GM12878 (cell line): ENCODE measurements around the gene PATJ. TPM values are rescaled to one million over a fixed set of nuclear protein-coding genes. Genes with fewer than 3 reads are reported as not detected.

Experiments
- ATAC-seq: fragments of 200-7000 bp; cut with Tn5 transposase; 3 replicates; pipeline ENCODE4 v1.9.1; 2020; ENCODE audit warnings: mild to moderate bottlenecking, moderate library complexity
- BruUV-seq: library from RNA; stranded (reverse); fragments of 400-500 nt; replicated peaks from 2 replicates; lab custom pipeline; 2021; lab: Mats Ljungman, UMichigan
- CTCF ChIA-PET: fragments of 300-600 bp; sonication (Branson Sonifier 250); formaldehyde crosslinking; extraction: SDS; loops from one replicate; lab custom pipeline; 2021; ENCODE audit warnings: inconsistent platforms; lab: Yijun Ruan, JAX
- POLR2A ChIA-PET: fragments of 350-600 bp; formaldehyde crosslinking; extraction: SDS; loops from one replicate; lab custom pipeline; 2021; ENCODE audit warnings: inconsistent platforms; lab: Charles Lee
- RAD21 ChIA-PET: fragments of 300-600 bp; sonication (Branson Sonifier 250); formaldehyde crosslinking; loops from one replicate; lab custom pipeline; 2023; ENCODE audit warnings: antibody characterized with exemption; ENCODE audit not compliant: unreplicated experiment; lab: Charles Lee
- SMC1A ChIA-PET: fragments of 300-600 bp; sonication (Branson Sonifier 250); formaldehyde crosslinking; loops from one replicate; lab custom pipeline; 2023; ENCODE audit not compliant: unreplicated experiment, uncharacterized antibody; lab: Charles Lee
- DNase-seq: peaks from one replicate; pipeline ENCODE4 v3.0.0-alpha.2; 2011; ENCODE audit warnings: low read depth, low spot score
- FAIRE-seq: peaks from 3 replicates; lab custom pipeline; 2011; peaks lifted over from hg19 to GRCh38; lab: Jason Lieb, UNC
- H2AFZ ChIP-seq: 2 replicates; pipeline ENCODE4 v1.6.0; 2011; ENCODE audit warnings: low read depth, low read length, control low read depth; ENCODE audit not compliant: control insufficient read depth
- H3K27ac ChIP-seq: 2 replicates; pipeline ENCODE4 v1.5.1; 2011; ENCODE audit warnings: control low read depth; ENCODE audit not compliant: control insufficient read depth, insufficient read depth
- H3K27me3 ChIP-seq, 2 experiments: replicated peaks in 1 of 2; 2 replicates each; pipeline versions ENCODE4 v1.6.0 to v1.6.1; 2011; ENCODE audit warnings: low read length in 1 of 2; ENCODE audit not compliant: control insufficient read depth in 2 of 2, insufficient read depth in 2 of 2
- H3K36me3 ChIP-seq, 2 experiments: 2 replicates each; pipeline ENCODE4 v1.5.1; 2011; ENCODE audit warnings: low read length in 1 of 2; ENCODE audit not compliant: control insufficient read depth in 2 of 2, insufficient read depth in 2 of 2
- H3K4me1 ChIP-seq: 2 replicates; pipeline ENCODE4 v1.6.1; 2011; ENCODE audit warnings: mild to moderate bottlenecking, low read length, moderate library complexity, mixed read lengths; ENCODE audit not compliant: control insufficient read depth, insufficient read depth
- H3K4me2 ChIP-seq: 2 replicates; pipeline ENCODE4 v1.6.0; 2011; ENCODE audit warnings: control low read depth; ENCODE audit not compliant: control insufficient read depth, insufficient read depth
- H3K4me3 ChIP-seq: fragments of 200-600 bp; sonication (generic); 2 replicates; pipeline ENCODE4 v1.5.1; 2016
- H3K79me2 ChIP-seq: 2 replicates; pipeline ENCODE4 v1.6.0; 2011; ENCODE audit warnings: low read length; ENCODE audit not compliant: control insufficient read depth, insufficient read depth
- H3K9ac ChIP-seq: 2 replicates; pipeline ENCODE4 v1.8.0; 2011; ENCODE audit warnings: low read length, control low read depth, mixed read lengths; ENCODE audit not compliant: control insufficient read depth, insufficient read depth
- H3K9me3 ChIP-seq: replicated peaks from 3 replicates; pipeline ENCODE4 v1.5.1; 2011; ENCODE audit warnings: mild to moderate bottlenecking, low read length; ENCODE audit not compliant: control insufficient read depth, insufficient read depth
- H4K20me1 ChIP-seq: 2 replicates; pipeline ENCODE4 v1.6.0; 2011; ENCODE audit not compliant: control insufficient read depth, insufficient read depth
- CREB1 ChIP-seq: IDR thresholded peaks from 2 replicates; pipeline ENCODE4 v1.6.1; 2012; ENCODE audit warnings: low read depth, mild to moderate bottlenecking, inconsistent platforms
- ESRRA ChIP-seq: IDR thresholded peaks from 2 replicates; pipeline ENCODE4 v1.6.1; 2012; ENCODE audit warnings: mild to moderate bottlenecking, low read length, improper control_type of control experiment
- IKZF2 ChIP-seq, 2 experiments: fragments of 450-650 bp; IDR thresholded peaks; 2 replicates each; pipeline ENCODE4 v1.6.1; 2017; ENCODE audit warnings: mild to moderate bottlenecking in 2 of 2, moderate library complexity in 2 of 2
- KAT2A ChIP-seq: conservative IDR thresholded peaks from 2 replicates; pipeline ENCODE4 v1.6.1; 2011; ENCODE audit warnings: low read depth, low read length; ENCODE audit not compliant: control insufficient read depth
- MEF2B ChIP-seq: fragments of 450-650 bp; IDR thresholded peaks from 2 replicates; pipeline ENCODE4 v1.6.1; 2018; ENCODE audit warnings: mild to moderate bottlenecking, moderate library complexity; ENCODE audit not compliant: partially characterized antibody, poor library complexity, severe bottlenecking
- NFXL1 ChIP-seq: fragments of 450-650 bp; IDR thresholded peaks from 2 replicates; pipeline ENCODE4 v1.6.1; 2017; ENCODE audit warnings: antibody characterized with exemption, mild to moderate bottlenecking, borderline replicate concordance
- NFYB ChIP-seq: IDR thresholded peaks from 2 replicates; pipeline ENCODE4 v1.6.1; 2011; ENCODE audit warnings: low read depth, mild to moderate bottlenecking, low read length, improper control_type of control experiment, moderate library complexity; ENCODE audit not compliant: insufficient read depth
- PRDM15 ChIP-seq: fragments of 450-650 bp; formaldehyde crosslinking; IDR thresholded peaks from 2 replicates; pipeline ENCODE4 v1.4.0; 2020; ENCODE audit warnings: mild to moderate bottlenecking, moderate library complexity
- SMAD1 ChIP-seq: fragments of 450-650 bp; IDR thresholded peaks from 2 replicates; pipeline ENCODE4 v1.6.1; 2018; ENCODE audit warnings: mild to moderate bottlenecking, low read depth; ENCODE audit not compliant: partially characterized antibody
- TCF3 ChIP-seq: IDR thresholded peaks from 2 replicates; pipeline ENCODE4 v1.6.1; 2012; ENCODE audit warnings: low read depth, mild to moderate bottlenecking, low read length, borderline replicate concordance; ENCODE audit not compliant: insufficient read depth
- ZNF687 ChIP-seq: fragments of 450-650 bp; IDR thresholded peaks from 2 replicates; pipeline ENCODE4 v1.6.1; 2017; ENCODE audit warnings: mild to moderate bottlenecking, moderate library complexity
- WGBS: methylation state at CpG from one replicate; pipeline ENCODE4 v1.1.6; 2016; ENCODE audit warnings: low lambda C conversion rate; ENCODE audit not compliant: insufficient replicate concordance, insufficient coverage; ENCODE audit errors: missing lambda C conversion rate; 5-methylcytosine and 5-hydroxymethylcytosine counted together
- in situ Hi-C: fragments of 300-500 bp; cut with MboI; formaldehyde crosslinking; loops from 9 replicates; pipeline ENCODE4 v1.14.3; 2018; ENCODE audit warnings: mixed read lengths
- intact Hi-C: fragments of 100-400 bp; cut with micrococcal nuclease; formaldehyde crosslinking; loops from one replicate; pipeline ENCODE4 v1.14.2; 2022; ENCODE audit not compliant: unreplicated experiment
- polyA plus RNA-seq, 11 experiments: library from polyadenylated mRNA; depleted of rRNA in 4 of 11; unstranded in 6 of 11; stranded (reverse) in 5 of 11; fragments of >200 nt; fragmentation: Nextera tagmentation in 4 of 11; fragmentation: Illumina TruSeq in 1 of 11; extraction: Ambion mirVana in 4 of 11; extraction: Trizol in 1 of 11; gene quantifications; 1 replicate in 1 of 11; 2 replicates in 10 of 11; pipeline versions ENCODE4 v1.2.1 to v1.2.3, GENCODE V29; 2011 to 2016; ENCODE audit warnings: inconsistent platforms in 2 of 11, missing spikeins in 2 of 11, low read depth in 1 of 11
- total RNA-seq, 4 experiments: library from RNA; depleted of rRNA in 3 of 4; stranded (reverse); fragments of >200 nt in 3 of 4; fragmentation: Illumina TruSeq in 1 of 4; extraction: Trizol in 1 of 4; gene quantifications; 2 replicates each; pipeline versions ENCODE4 v1.2.1 to v1.2.3, GENCODE V29; 2013 to 2021
- TF ChIP-seq, protein P1 (sequence below): fragments of 450-650 bp; IDR thresholded peaks from 2 replicates; pipeline ENCODE4 v1.6.1; 2017; ENCODE audit warnings: low read depth, mild to moderate bottlenecking, moderate library complexity
- TF ChIP-seq, protein P2 (sequence below): fragments of 450-650 bp; IDR thresholded peaks from 2 replicates; pipeline ENCODE4 v1.6.1; 2017; ENCODE audit warnings: mild to moderate bottlenecking

Gene PATJ
- total and polyA plus RNA-seq, 10 of the 15 experiments (the other 5 are each of a cell fraction or from before 2014, with no cell fraction given) = 2.8 to 13.9 (median 6.9) TPM

DNA sequence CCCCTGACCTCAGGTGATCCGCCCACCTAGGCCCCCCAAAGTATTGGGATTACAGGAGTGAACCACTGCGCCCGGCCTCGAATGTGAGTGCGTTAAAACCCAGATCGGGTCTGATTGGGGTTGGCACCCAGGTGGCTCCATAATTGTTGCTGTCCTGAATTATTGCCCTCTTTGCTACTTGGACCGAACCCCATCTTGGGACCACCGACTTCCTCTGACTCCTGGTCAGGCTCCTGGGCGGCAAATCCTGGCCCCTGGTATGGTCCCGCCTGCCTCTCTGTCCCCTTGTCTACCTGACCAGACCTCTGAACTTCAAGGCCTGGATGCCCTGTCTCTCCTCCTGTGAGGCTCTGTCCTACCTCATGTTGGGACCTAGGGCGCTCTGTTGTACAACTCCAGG is 485.2 kb downstream of the PATJ start:
- FAIRE-seq (no peak), DNase-seq (no peak), ATAC-seq (no peak)
- RAD21 ChIA-PET = no interaction called here
- Histone ChIP-seq H3K4me3 (no peak overlapping the region), H2AFZ (no peak overlapping the region), H3K27ac (no peak overlapping the region), H3K27me3 (no peaks in the 10 kb centered on the region; a peak in 1 of 4 replicates), H3K9ac (no peak overlapping the region), H3K4me2 (no peak overlapping the region), H3K79me2 (no peaks in the 10 kb centered on the region), H3K36me3 (no peaks in the 10 kb centered on the region), H4K20me1 (no peaks in the 10 kb centered on the region), H3K4me1 (no peaks in the 10 kb centered on the region), H3K9me3 (no peaks in the 10 kb centered on the region)
- SMC1A ChIA-PET = no interaction called here
- intact Hi-C loops = no loop called here
- no TSS peak for BruUV-seq
- CTCF ChIA-PET = no interaction called here
- in situ Hi-C loops = no loop called here
- 60% methylated on average over 11 of the region's 11 CpGs for WGBS
- POLR2A ChIA-PET = no interaction called here
- TF ChIP-seq TCF3 (no peak), IKZF2 (IDR thresholded peaks at IDR 0.05) (no peak), CREB1 (no peak), SMAD1 (no peak), ZNF687 (no peak), ESRRA (no peak), NFYB (no peak), PRDM15 (CRISPR knock-in tag) (no peak), KAT2A (no peak), NFXL1 (no peak), MEF2B (no peak)
- TF ChIP-seq, protein P1, sequence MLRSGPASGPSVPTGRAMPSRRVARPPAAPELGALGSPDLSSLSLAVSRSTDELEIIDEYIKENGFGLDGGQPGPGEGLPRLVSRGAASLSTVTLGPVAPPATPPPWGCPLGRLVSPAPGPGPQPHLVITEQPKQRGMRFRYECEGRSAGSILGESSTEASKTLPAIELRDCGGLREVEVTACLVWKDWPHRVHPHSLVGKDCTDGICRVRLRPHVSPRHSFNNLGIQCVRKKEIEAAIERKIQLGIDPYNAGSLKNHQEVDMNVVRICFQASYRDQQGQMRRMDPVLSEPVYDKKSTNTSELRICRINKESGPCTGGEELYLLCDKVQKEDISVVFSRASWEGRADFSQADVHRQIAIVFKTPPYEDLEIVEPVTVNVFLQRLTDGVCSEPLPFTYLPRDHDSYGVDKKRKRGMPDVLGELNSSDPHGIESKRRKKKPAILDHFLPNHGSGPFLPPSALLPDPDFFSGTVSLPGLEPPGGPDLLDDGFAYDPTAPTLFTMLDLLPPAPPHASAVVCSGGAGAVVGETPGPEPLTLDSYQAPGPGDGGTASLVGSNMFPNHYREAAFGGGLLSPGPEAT = no peak
- TF ChIP-seq, protein P2, sequence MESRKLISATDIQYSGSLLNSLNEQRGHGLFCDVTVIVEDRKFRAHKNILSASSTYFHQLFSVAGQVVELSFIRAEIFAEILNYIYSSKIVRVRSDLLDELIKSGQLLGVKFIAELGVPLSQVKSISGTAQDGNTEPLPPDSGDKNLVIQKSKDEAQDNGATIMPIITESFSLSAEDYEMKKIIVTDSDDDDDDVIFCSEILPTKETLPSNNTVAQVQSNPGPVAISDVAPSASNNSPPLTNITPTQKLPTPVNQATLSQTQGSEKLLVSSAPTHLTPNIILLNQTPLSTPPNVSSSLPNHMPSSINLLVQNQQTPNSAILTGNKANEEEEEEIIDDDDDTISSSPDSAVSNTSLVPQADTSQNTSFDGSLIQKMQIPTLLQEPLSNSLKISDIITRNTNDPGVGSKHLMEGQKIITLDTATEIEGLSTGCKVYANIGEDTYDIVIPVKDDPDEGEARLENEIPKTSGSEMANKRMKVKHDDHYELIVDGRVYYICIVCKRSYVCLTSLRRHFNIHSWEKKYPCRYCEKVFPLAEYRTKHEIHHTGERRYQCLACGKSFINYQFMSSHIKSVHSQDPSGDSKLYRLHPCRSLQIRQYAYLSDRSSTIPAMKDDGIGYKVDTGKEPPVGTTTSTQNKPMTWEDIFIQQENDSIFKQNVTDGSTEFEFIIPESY = no peak
